GM18870 (cell line): ENCODE results near the gene ZNF317.
"Not testable (repeated sequence)": the region's sequence is repeated elsewhere in the genome, so short reads cannot be mapped to it uniquely, and the experiment has no call there.

Experiments used
- ATAC-seq: cut with Tn5 transposase; IDR thresholded peaks from one replicate; pipeline ENCODE4 v1.9.1; 2021; ENCODE audit warnings: moderate library complexity; ENCODE audit not compliant: unreplicated experiment

ZNF317 gene

GRCh38 chr19:9171393-9171991, 31.3 kb downstream of the ZNF317 start:
- ATAC-seq: no peak

- ATAC-seq: no peak
Measured at GRCh38 chr19:9175326-9175725, 35.1 kb downstream of the ZNF317 start.

GRCh38 chr19:9178901-9179300, 38.7 kb downstream of the ZNF317 start, which contains the start of gene OR7D2:
Gene OR7D2, plus strand, starts transcription at chr19:9178979. Its CDS starts 6,803 bp downstream, at chr19:9185782.
- ATAC-seq: no peak

GRCh38 chr19:9183000-9183399, 42.8 kb downstream of the ZNF317 start:
- ATAC-seq: no peak

GRCh38 chr19:9187191-9187590, 47.0 kb downstream of the ZNF317 start:
- no peak for ATAC-seq

GRCh38 chr19:9189535-9189934, 49.3 kb downstream of the ZNF317 start:
- no peak for ATAC-seq

- not testable (repeated sequence) for ATAC-seq
Measured at GRCh38 chr19:9198044-9198443, 57.8 kb downstream of the ZNF317 start.

- no peak for ATAC-seq
Measured at GRCh38 chr19:9205501-9206113, 65.4 kb downstream of the ZNF317 start.
